HS-5 (cell line): ENCODE results near the gene SYCP2L.
"Not testable (repeated sequence)": the region's sequence is repeated elsewhere in the genome, so short reads cannot be mapped to it uniquely, and the experiment has no call there.

Source experiments
- DNase-seq: peaks from one replicate; pipeline ENCODE4 v3.0.0-alpha.2; 2012; ENCODE audit warnings: low read depth

Gene SYCP2L

DNA sequence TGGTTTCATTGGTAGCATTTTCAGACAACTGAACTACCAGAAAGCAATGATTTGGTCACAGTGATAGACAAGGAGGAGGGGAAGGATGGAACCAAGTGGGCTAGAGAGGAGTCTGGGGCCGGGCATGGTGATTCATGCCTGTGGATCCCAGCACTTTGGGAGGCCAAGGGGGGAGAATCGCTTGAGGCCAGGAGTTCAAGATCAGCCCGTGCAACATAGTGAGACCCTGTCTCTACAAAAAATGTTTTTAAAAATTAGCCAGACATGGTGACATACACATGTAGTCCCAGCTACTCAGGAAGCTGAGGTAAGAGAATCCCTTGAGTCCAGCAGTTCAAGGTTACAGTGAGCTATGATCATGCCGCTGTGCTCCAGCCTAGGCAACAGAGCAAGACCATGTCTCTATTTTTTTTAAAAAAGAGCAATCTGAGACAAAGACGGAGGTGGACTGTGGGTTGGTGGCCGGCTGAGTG, 70.6 kb downstream of the SYCP2L start:
- no peak for DNase-seq

DNA sequence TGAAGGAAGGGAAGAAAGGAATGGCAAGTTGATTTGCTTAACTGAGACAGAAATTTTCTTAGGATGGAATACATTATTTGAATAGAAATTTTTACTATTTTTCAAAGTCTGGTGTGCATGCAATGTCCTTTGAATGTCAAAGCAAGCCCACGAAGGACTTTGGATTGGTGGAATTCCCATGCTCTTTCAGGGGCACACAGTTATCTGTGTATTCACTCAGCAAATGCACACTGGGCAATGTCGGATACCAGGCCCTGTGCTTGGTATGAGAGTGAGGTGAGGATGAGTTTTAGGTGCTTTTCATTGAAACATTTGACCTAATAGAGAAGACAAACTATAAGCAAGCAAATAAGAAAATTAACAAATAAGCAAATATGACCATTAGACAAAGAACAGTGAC, 73.3 kb downstream of the SYCP2L start:
- DNase-seq: no peak

DNA sequence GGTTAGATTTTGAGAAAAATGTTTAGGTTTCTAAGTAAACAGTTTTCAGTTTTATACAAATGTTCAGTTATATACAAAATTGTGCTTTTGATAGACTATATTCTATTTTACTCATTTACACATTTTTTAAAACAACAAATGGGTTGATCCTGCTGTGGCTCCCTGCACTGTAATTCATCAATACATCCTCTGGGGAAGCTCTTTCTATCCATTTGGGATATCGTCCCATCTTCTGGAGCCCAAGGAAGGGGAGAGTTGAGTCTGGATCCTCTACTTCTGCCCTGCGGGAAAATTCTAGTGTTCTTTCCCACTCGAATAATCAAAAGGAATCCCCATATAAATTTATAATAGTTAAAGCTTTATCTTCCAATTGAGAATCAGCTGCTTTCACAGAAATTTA, 75.0 kb downstream of the SYCP2L start:
- DNase-seq: no peak

DNA sequence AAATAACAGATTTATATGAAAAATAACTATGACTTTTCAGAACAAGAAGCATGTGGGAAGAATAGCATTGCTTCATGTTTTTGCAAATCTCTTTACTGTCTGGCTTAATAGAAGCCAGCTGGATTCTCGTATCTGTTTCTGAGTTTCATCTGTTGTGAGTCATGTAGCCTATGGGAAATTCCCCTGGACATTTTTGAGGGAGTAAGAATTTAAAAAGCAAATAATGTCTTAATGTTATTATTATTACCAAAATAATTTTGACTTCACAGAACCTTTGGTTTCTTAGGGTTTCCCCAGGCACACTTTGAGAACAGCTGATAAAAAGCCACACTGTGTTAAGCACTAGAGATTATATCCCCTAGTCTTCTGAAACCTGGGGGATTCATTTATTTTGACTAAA, 75.8 kb downstream of the SYCP2L start:
- DNase-seq: peak; percentile 49

DNA sequence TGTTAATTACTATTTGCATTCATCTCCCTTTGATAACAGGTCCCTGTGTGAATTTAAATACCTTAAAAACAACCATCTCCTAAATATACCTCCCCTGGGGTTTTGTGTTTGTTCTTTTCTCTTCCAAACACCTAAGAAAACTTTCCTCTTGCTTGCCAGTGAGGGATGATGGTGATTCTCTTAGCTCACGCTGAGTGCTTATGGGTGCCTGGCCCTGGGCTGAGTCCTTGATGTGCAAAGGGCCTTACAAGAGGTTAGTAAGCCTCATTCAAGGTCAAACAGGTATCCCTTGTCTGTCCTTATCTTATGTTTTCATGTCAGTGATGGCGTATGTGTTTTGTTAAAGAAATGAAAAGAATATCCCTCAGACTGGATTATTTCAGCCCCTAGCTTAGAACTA, 76.3 kb downstream of the SYCP2L start:
- DNase-seq: no peak

DNA sequence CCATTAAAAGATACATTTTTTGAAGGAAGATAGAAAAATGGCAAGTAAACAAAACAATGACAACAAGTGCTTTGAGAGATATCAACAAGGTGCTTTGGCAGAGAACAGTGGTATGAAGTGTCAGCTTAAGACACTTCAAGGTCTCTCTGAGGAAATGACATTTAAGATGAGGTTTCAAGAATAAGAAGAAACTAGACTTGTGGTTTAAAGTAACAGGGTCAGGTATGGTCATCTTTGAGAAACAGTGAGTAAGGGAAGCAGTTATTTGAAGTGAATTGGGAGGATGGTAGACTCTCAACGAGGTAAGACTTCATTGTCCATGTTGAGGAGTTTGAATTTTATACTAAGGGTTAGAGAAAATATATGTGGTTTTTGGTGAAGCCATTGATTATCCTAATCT, 77.8 kb downstream of the SYCP2L start:
- no peak for DNase-seq

DNA sequence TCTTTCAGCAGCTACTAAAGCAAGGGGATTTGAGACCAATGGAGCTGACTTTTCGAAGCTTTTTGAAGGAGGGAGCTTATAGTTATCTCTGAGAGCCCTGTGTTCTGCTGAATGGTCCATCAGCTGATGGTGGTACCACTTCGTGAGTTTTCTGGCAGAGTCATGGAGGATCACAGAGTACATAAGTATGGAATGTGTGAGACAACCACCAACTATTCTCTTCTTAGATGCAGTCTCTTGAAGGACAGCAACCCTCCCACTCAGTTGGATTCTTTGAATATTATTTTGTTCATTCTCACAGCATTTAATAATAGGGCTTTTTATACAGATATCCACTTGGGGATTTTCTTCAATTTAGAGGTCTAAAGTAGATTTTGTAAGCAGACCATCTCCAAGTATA, 81.9 kb downstream of the SYCP2L start:
- peak; percentile 45 for DNase-seq

DNA sequence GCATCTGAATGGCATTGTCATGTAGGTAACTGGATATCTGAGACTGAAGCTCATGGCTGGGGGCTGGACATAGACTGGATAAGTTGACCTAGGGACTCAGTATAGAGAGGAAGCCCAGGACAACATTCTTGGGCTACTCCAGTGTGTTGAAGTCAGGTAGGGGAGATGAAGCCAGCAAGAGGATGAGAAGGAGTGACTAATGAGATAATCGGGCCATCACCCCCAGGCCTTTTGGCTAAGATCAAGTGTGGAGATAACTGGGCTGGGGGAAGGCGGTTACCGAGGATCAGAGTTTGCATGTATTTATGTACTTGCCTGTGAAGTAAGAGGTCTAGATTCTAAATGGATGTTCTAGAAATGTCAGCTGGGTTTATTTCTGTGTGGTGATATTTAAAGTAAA, 83.9 kb downstream of the SYCP2L start:
- DNase-seq: no peak

DNA sequence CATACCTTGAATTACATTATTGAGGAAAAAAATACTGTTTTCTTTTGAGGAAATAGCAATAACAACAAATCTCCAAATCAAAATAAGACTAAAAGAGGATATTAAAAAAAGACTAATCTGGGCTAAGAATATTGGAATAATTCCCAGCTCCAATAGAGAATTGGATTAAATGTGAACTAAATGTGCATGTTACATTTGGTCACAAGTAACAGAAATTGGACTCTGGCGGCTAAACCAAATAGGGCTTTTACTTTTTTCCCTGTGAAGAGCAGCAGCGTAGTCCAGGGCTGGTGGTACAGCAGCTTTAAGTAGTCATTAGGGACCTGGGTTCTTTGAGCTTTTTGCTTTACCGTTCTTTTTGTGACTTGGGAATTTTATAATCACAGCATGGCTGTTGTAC, 85.3 kb downstream of the SYCP2L start:
- no peak for DNase-seq

DNA sequence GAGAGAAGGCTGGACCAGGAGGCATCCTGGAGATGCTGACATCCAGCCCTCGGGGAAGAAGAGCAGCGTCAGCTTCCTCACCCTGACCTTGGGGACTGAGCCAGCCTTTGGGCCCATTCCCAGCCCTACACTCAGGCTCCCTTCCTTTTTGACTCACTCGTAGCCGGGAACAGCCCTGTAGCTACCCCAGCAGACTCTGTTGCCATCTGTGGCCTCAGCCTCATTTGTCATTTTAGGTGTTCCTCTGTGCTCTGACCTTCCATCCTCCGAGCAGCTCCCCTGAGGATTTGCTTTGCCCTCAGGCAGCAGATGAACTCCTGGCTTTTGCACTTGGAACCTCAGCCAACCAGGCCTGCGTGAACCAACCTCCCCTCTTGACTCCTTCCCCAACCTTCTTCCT, 89.7 kb downstream of the SYCP2L start:
- DNase-seq: no peak

DNA sequence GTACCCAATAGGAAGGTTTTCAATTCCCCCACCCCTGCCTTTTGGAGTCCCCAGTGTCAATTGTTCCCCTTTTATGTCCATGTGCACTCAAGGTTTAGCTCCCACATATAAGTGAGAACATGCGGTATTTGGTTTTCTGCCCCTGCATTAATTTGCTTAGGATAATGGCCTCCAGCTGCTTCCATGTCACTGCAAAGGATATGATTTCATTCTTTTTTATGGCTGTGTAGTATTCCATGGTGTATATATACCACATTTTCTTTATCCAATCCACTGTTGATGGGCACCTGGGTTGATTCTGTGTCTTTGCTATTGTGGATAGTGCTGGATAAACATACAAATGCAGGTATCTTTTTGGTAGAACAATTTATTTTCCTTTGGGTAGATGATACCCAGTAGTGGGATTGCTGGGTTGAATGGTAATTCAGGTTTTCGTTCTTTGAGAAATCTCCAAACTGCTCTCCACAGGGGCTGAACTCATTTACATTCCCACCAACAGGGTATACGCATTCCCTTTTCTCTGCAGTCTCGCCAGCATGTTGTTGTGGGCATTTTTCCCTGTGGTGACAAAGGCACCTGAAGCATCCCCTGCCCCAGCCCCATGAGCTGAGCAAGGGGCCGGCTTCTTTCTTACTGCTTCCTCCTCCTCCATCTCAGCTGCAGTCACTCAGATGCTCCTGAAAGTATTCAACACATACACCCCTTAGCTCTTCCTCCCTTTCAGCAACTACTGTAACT, 90.5 kb downstream of the SYCP2L start:
- no peak for DNase-seq

DNA sequence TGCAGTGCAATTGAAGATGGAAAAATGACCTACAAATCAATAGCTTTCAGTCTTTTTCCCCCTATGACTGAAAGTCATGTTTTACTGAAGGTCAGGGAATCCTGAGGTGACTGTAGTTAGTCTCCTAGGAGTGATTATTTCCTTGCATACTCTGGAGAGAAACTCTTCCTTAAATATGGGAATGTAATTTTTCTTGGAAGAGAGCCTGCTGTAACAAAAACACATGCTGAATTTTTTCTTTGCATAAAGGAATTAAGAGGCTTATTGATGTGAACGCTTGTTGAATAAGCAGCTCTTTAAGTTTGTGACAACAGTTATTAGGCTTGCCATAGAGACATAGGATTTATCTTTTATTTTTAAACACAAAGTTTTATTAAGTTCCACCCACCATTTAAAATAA, 92.8 kb downstream of the SYCP2L start:
- DNase-seq: no peak

DNA sequence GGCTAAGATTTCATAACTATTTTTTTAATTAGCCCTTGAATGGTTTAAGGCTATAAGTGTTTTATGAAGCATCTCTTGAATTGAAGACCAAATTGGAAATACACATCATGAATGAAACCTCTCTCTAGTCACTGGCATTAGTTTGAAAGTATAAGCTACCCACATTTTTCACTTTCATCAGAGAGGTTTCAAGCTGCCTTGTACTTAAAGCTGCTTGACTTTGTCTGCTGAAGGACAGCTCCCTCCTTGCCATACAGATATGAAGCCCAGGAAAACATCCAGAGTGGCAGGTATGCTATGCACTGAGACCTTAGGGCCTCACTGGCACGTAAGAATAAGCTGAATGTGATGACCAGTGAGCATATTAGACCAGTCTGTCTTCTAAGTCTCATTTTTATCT, 94.6 kb downstream of the SYCP2L start:
- no peak for DNase-seq

DNA sequence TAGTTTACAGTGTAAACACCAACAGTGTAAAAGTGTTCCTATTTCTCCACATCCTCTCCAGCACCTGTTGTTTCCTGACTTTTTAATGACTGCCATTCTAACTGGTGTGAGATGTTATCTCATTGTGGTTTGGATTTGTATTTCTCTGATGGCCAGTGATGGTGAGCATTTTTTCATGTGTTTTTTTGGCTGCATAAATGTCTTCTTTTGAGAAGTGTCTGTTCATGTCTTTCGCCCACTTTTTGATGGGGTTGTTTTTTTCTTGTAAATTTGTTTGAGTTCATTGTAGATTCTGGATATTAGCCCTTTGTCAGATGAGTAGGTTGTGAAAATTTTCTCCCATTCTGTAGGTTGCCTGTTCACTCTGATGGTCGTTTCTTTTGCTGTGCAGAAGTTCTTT, 98.1 kb downstream of the SYCP2L start:
- DNase-seq: not testable (repeated sequence)

DNA sequence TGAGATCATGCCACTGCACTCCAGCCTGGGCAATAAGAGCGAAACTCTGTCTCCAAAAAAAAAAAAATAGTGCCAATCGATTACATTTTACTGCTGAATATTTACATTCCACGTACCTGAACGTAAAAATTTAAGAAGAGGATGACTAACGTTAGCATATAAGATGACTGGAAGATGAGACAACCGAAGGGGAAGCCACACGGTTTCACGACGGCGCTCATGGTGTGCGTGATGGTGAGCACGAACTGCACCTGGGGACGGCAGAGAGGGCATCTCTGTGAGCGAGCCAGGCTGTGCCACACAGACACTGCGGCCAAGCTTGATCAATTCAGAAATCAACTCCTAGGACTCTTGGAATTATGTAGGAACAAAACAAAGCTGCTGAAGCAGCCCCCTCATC, 102.7 kb downstream of the SYCP2L start:
- DNase-seq: no peak

DNA sequence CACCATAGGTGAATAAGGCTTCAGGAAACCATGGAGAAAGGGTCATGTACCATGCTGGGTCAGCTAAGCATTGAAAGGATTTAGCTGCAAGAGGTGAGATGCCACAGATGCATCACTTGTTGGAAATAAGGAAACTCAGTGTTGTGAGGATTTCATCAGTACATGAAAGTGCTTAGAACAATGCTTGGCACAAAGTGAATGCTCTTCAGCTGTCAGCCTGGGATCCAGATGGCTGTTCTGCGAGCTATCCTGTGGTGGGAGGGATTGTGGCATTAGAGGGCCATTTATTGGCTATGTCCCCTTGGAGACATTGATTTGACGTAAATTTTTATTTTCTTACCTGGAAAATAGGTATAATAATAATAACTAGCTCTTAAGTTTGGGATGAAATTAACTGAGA, 104.3 kb downstream of the SYCP2L start:
- DNase-seq: no peak

DNA sequence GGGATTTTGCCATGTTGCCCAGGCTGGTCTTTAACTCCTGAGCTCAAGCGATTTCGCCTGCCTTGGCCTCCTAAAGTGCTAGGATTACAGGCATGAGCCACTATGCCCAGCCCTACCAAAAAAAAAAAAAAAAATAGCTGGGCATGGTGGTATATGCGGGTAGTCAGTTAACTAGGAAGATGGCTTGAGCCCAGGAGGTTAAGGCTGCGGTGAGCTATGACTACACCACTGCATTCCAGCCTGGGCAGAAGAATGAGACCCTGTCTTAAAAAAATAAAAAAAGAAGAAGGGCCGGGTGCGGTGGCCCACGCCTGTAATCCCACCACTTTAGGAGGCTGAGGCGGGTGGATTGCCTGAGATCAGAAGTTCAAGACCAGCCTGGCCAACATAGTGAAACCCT, 107.0 kb downstream of the SYCP2L start:
- DNase-seq: no peak

DNA sequence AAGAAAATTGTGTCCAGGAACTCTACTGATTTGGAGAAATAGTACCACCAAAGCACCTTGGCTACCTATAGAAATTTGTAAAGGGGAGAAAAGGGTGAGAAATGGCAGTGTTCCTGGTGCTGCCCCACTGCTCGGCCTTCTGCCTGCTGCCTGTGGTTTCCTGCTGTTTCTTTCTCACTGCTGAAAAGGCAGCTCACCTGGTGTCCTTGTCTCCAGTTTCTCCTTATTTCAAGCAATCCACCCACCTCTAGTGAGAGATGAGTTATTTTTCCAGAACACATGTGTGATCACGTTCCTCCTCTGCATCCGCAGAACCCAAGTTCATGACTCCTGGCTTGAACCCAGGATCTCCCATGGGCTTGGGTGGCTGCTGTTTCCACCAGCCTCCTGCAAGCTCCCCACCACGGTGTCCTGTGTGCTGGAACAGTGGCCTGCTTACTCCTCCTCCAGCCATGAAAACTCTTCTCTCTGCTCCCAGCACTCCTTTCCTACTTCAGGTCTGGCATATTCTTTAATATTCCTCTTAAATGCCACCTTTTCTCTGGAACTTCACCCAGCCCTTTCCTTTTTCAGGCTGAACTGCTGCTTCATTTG, 108.4 kb downstream of the SYCP2L start:
- no peak for DNase-seq

DNA sequence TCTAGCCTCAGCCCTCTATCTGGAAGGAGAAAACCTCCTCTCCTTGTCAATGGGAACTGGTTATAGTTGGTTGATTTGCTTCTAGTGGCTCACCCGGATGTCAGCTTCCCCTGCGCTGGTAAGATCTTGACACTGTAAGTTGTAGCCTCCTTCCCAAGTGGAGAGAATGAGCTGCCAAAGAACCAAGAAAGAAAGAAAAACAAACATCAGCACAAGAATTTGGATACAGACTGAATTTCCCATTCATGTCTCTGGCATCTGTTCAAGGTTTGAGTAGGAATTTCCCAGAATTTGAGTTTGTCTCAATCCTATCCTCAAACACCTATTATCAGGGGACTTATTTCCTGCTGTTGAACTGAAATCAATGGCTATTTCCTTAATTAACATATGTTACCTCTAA, 113.1 kb downstream of the SYCP2L start:
- DNase-seq: no peak

DNA sequence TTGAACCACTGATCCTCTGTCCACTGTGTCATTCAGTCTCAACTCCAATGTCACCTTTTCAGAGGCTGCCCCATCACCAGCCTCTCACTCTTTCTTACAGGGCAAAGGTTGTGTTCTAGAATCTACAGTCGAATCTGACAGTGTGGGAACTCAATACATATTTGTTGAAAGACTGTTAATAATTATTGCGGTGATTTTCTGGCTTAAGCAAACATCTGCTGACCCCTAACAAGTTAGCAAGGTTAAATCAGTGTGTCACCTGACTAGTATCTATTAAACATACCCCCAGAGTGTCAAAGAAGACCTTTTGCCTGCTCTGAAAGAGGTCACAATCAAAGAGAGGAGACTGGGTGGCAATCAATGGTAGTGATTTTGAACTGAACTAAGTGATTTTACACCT, 115.3 kb downstream of the SYCP2L start:
- no peak for DNase-seq

DNA sequence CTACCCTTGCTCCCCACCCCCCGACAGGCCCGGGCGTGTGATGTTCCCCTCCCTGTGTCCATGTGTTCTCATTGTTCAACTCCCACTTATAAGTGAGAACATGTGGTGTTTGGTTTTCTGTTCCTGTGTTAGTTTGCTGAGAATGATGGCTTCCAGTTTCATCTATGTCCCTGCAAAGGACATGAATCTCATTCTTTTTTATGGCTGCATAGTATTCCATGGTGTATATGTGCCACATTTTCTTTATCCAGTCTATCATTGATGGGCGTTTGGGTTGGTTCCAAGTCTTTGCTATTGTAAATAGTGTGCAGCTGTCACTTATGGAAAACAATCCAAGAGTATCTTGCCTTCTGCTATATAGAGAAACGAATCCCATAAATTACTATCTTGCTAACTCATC, 116.4 kb downstream of the SYCP2L start:
- DNase-seq: not testable (repeated sequence)

DNA sequence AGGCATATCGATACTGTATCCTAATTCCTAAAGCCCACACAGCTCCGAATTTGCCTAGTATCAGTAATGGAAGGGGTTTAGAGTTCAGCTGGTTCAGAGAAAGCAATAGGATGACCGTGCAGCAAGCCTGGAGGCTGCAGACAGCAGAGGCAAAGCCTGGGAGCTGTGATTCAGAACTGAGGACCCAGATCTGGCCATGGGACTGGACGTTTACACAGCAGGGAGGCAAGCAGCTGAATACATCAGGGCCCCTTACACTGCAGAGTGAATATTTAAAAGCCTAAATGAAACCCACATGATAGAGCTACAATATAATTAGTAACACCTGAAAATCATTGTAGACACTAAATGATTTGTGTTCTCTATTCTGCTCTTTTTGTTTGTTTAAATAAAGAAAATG, 119.2 kb downstream of the SYCP2L start:
- DNase-seq: no peak

DNA sequence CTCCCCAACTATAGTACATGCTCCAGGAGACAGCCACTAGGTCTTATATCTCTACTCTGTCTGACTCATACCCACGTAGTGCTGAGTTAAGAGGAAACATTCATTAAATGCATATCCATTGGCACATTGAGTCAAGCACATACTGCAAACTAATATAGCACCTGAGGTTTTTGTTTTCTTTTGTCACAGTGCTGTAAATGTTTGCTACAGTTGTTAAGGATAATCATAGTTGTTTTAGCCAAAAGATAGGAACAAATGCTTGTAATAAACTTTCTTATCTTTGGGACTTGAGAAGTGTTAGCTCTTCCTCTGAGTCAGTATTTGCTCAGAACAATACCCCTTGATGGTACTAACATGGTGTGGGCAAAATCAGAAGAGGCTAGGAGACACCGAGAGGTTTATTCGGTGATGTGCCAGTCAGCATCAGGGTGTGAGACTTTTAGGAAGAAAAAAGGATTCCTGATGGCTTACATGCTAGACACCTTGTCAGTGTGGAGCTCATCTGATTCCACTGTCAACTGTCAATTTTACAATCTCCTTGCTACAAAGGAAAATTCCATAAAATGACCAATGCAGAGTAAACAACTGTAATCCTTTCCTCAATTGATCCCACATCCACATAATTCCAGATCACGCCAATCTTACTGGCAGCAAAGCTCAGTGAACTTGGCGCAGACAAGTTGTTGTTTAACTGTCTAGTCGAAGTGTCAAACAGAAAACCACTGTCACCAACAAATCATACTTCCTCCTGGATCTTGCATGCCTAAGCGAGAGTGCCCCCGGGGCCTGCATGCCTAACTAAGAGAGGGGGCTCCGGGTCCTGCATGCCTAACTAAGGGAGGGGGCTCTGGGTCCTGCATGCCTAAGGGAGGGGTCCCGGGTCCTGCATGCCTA, 121.1 kb downstream of the SYCP2L start:
- peak; percentile 55 for DNase-seq
